AG09309 (cell line): ENCODE measurements around the gene CTRB1.
"Not testable (repeated sequence)": the region's sequence is repeated elsewhere in the genome, so short reads cannot be mapped to it uniquely, and the experiment has no call there.

ENCODE experiments used
- DNase-seq: peaks from one replicate; pipeline ENCODE4 v3.0.0-alpha.2; 2010; ENCODE audit warnings: low read depth
- H3K4me3 ChIP-seq: 2 replicates; pipeline ENCODE4 v1.5.1; 2011; ENCODE audit warnings: mild to moderate bottlenecking, low read depth, low read length, moderate library complexity; ENCODE audit not compliant: control insufficient read depth
- TF ChIP-seq, protein P1 (sequence below): IDR thresholded peaks from 2 replicates; pipeline ENCODE4 v1.5.1; 2011; ENCODE audit warnings: mild to moderate bottlenecking, low read depth, low read length, inconsistent platforms; ENCODE audit not compliant: insufficient read depth, control insufficient read depth; ENCODE audit errors: missing control alignments

The CTRB1 gene

DNA sequence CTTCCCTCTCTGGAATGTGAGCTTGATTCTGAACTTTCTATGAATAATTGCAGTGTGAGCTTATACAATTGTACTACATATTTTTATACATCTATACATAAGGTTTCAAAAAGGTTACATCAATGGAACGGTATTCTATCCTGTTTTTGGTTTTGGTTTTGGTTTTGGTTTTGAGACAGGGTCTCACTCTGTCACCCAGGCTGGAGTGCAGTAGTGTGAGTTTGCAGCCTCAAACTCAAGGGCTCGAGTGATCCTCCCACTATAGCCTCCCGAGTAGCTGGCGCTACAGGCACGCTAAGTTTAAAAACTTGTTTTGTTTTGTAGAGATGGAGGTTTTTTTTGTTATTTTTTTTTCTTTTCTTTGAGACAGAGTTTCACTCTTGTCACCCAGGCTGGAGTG, 1.1 kb downstream of the CTRB1 start:
- TF ChIP-seq, protein P1, sequence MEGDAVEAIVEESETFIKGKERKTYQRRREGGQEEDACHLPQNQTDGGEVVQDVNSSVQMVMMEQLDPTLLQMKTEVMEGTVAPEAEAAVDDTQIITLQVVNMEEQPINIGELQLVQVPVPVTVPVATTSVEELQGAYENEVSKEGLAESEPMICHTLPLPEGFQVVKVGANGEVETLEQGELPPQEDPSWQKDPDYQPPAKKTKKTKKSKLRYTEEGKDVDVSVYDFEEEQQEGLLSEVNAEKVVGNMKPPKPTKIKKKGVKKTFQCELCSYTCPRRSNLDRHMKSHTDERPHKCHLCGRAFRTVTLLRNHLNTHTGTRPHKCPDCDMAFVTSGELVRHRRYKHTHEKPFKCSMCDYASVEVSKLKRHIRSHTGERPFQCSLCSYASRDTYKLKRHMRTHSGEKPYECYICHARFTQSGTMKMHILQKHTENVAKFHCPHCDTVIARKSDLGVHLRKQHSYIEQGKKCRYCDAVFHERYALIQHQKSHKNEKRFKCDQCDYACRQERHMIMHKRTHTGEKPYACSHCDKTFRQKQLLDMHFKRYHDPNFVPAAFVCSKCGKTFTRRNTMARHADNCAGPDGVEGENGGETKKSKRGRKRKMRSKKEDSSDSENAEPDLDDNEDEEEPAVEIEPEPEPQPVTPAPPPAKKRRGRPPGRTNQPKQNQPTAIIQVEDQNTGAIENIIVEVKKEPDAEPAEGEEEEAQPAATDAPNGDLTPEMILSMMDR, result no peak
- no peak for DNase-seq
- no peak overlapping the region for H3K4me3 ChIP-seq

DNA sequence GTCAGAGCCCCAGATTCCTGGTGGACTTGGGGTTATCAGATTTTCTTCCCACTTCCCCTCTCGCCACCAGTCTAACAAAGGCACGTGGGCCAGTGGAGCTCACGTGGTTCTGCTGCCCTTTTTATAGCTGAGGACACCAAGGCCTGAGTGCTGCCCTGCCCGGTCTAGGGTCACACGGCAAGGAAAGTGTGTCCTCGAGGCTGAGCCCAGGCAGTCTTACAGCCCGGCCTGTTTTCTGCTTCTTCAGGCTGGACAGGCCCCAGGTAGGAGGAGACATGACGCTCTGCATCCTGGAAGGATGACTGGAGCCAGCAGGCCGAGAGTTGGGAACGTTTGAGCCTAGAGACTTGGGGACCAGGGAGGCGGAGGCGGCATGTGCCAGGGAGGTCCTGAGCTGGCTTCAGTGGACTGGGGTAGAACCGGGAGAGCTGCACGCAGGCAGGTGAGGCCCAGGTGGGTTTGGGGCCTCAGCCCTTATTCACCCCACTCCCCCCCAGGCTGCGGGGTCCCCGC, 3.5 kb downstream of the CTRB1 start:
- DNase-seq, result no peak
- TF ChIP-seq, protein P1, result no peak
- no peak overlapping the region for H3K4me3 ChIP-seq

DNA sequence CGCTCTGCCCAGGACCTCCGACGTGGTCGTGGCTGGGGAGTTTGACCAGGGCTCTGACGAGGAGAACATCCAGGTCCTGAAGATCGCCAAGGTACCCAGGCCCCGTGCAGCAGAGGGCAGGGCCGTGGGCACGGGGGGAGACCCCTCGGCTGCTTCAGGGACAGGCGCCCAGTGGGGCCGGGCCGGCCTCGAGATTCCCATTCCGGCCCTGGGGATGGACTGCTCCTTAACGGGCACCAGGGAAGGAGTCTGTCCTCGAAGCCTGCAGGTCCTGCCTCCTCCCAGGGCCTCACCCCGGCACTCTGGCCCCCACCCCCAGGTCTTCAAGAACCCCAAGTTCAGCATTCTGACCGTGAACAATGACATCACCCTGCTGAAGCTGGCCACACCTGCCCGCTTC, 4.3 kb downstream of the CTRB1 start:
- not testable (repeated sequence) for DNase-seq, H3K4me3 ChIP-seq

DNA sequence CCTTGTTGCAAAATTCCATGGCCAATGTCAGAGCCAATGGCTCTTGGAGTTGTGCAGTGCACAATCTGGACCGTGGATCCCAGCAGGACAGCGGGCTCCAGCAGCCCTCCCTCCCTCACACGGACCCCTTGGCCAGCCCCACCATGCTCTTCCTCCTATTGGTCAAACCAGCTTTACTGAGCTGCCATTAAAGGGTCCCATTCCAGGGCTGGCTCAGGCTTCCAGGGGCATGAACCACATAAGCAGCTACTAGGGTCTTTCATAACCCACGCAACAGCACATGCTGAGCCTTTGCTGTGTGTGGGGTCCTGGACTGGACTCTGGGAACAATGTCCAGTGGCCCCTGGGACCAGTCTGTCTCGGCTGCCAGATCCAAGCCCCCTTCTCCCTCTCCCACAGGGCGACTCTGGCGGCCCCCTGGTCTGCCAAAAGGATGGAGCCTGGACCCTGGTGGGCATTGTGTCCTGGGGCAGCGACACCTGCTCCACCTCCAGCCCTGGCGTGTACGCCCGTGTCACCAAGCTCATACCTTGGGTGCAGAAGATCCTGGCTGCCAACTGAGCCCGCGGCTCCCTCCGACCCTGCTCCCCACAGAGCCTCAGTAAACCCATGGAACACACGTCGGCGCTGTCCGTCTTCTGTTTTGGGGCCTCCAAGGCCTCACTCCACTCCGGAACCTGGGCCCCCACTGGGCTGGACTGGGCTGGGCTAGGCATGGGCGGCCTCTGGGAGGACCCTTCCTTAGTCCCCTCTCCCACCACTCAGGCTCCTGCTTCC, 5.7 kb downstream of the CTRB1 start:
- no peak overlapping the region for H3K4me3 ChIP-seq
- TF ChIP-seq, protein P1, result no peak
- no peak for DNase-seq

DNA sequence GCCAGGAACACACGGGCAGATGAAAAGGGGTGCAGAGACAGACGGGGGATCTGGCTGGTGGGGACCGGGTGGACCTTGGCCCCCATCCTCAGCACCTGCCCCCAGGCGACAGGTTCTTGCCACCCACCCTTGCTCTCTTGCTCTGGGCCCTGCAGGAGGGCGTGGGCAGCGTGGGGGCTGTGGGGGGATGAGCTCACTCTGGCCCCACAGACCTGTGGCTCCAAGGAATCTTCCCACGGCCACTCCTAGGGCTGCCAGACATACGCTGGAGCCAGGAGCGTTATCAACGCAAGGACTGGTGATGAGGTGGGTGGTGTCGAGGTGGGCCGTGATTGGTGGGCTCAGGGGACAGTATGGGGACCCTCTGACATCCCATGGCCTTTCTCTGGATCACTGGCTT, 6.3 kb downstream of the CTRB1 start:
- no peak for DNase-seq
- TF ChIP-seq, protein P1, result no peak
- H3K4me3 ChIP-seq, result no peak overlapping the region

DNA sequence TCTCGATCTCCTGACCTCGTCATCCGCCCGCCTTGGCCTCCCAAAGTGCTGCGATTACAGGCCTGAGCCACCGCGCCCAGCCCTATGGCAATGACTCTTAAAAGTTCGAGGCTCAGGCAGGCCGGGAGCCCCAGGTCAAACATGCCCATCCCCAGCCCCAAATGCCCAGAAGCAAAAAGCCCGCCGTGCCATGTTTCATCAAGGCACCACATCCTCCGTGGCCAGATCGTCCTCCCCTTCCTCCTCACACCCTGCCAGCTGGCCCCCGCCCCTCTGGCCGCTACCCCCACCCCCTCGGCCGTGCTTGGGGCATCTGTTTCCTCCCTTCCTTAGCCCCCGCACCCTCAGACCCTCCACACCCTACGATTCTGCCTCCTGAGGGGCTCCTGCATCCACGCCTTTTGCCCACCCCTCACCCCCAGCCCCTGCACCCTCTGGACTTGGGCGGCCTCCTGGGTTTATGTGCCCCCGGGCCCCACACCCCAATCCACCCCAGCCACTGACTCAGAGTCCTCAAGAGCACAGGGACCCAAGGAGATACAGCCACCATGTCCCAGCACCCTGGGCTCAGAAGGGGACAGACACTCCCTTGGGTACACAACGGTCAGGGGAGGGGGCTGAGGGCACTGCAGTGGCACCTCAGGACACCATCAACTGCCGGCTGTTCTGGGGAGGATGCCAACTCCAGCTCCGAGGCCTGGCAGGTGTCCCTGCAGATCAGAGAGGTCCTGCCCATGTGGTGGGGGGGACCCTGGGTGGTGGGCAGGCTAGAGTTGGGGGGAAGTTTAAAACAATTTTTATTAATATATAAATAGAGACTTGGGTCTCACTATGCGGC, 7.1 kb downstream of the CTRB1 start:
- no peak for DNase-seq
- H3K4me3 ChIP-seq, result no peak overlapping the region
- TF ChIP-seq, protein P1, result no peak

DNA sequence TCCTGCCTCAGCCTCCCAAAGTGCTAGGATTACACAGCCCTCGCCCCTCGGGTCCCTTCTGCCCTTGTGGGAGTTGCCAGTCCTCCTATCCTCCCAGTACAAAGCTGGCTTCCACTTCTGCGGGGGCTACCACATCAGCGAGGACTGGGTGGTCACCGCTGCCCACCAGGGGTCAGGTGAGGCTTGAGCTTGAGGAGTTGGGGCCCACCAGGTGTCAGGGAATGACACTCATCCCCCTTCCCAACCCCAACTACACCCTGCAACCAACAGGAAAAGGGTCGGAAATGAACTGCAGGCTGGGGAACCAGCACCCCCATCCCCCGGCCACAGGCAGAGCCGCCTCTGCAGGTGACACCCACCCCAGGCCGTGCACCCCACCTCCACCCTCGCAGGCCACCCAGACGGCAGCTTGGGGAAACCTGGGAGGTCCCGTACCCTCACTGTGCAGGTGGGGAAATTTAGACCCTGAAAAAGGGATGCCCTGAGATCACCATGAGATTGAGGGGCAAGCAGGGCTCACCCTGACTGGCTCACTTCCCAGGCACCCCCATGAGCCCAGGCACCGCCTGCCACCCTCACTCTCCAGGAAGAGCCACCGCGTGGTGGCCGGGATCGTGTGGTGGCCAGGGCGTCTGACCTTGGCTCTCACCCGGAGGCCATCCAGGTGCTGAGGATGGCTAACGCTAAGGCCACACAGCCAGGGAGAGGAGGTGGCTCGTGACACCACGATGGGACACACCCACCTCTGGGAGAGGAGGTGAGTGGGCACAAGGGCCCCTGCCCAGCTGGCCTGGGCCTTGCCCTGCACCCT, 8.0 kb downstream of the CTRB1 start:
- no peak for DNase-seq
- no peak overlapping the region for H3K4me3 ChIP-seq
- TF ChIP-seq, protein P1, result no peak
